PC-9 (cell line): ENCODE measurements around the gene TGFBR2.

Experiments used
- CTCF ChIP-seq: fragments of 200-600 bp; sonication (generic); conservative IDR thresholded peaks from 2 replicates; pipeline ENCODE4 v1.6.1; 2017; ENCODE audit warnings: mixed run types, antibody characterized with exemption, mild to moderate bottlenecking, moderate library complexity
- EZH2 ChIP-seq: fragments of 200-600 bp; sonication (generic); IDR thresholded peaks from 2 replicates; pipeline ENCODE4 v1.8.0; 2017; ENCODE audit warnings: antibody characterized with exemption, low read depth

- TF ChIP-seq CTCF (no peak), EZH2 (no peak)
These were observed 27.3 kb downstream of the TGFBR2 start for GRCh38 chr3:30633718-30634117.
